Tibial nerve (tissue), 4 donors: ENCODE results near the gene PER1.

Source experiments
- EP300 ChIP-seq, 2 donors: sonication (generic); formaldehyde crosslinking; IDR thresholded peaks; one replicate each; pipeline ENCODE4 v1.6.1; 2017; ENCODE audit warnings: antibody characterized with exemption in 2 of 2, mild to moderate bottlenecking in 1 of 2
- POLR2A ChIP-seq, 2 donors: fragments of 450-650 bp; IDR thresholded peaks; one replicate each; pipeline ENCODE4 v1.6.1; 2017; ENCODE audit warnings: antibody characterized with exemption in 2 of 2, mild to moderate bottlenecking in 2 of 2, moderate library complexity in 2 of 2
- TF ChIP-seq, protein P1 (sequence below), 5 experiments: fragments of 200-600 bp in 3 of 5; fragments of 450-650 bp in 2 of 5; sonication (generic) in 3 of 5; IDR thresholded peaks; one replicate each; pipeline ENCODE4 v1.5.1; 2016 to 2019; ENCODE audit warnings: antibody characterized with exemption in 5 of 5, mild to moderate bottlenecking in 3 of 5, moderate library complexity in 2 of 5

DNA sequence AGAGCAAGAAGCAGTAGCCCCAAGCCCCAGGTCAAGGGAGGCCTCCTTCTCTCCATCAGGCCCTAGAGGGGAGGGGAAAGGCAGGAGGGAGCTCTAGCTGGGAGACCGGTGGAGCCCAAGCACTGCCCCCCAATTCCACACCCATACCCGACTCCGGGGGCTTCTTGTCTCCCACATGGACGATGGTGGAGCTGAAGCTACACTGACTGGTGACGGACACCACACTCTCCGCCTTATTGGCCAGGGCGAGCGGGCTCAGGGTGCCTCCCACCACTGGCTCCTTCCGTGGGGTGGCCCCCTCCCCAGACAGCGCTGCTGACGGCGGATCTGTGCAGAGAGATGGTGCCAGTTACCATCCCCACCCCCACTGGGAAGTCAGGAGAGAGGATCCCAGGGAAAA lies 6.4 kb downstream of the PER1 start:
- TF ChIP-seq, protein P1, sequence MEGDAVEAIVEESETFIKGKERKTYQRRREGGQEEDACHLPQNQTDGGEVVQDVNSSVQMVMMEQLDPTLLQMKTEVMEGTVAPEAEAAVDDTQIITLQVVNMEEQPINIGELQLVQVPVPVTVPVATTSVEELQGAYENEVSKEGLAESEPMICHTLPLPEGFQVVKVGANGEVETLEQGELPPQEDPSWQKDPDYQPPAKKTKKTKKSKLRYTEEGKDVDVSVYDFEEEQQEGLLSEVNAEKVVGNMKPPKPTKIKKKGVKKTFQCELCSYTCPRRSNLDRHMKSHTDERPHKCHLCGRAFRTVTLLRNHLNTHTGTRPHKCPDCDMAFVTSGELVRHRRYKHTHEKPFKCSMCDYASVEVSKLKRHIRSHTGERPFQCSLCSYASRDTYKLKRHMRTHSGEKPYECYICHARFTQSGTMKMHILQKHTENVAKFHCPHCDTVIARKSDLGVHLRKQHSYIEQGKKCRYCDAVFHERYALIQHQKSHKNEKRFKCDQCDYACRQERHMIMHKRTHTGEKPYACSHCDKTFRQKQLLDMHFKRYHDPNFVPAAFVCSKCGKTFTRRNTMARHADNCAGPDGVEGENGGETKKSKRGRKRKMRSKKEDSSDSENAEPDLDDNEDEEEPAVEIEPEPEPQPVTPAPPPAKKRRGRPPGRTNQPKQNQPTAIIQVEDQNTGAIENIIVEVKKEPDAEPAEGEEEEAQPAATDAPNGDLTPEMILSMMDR (IDR thresholded peaks at IDR 0.05): no peak
- no peak for TF ChIP-seq POLR2A (IDR thresholded peaks at IDR 0.05)
- no peak for TF ChIP-seq EP300 (IDR thresholded peaks at IDR 0.05)
